Breast epithelium (tissue), 3 donors: ENCODE measurements around the gene ULK1.

Experiments used
- CTCF ChIP-seq, 3 donors: fragments of 450-650 bp; IDR thresholded peaks; one replicate each; pipeline ENCODE4 v1.5.1; 2016 to 2017; ENCODE audit warnings: antibody characterized with exemption in 3 of 3, mild to moderate bottlenecking in 3 of 3, moderate library complexity in 3 of 3
- POLR2A ChIP-seq: fragments of 450-650 bp; IDR thresholded peaks from one replicate; pipeline ENCODE4 v1.6.1; 2016; ENCODE audit warnings: antibody characterized with exemption, mild to moderate bottlenecking, moderate library complexity
- POLR2AphosphoS5 ChIP-seq, 3 donors: sonication (generic); formaldehyde crosslinking; IDR thresholded peaks; one replicate each; pipeline ENCODE4 v1.6.1; 2017; ENCODE audit warnings: antibody characterized with exemption in 3 of 3

GRCh38 chr12:131867891-131868675 is 26.3 kb upstream of the ULK1 start:
- no peak for TF ChIP-seq POLR2A
- TF ChIP-seq CTCF (IDR thresholded peaks at IDR 0.05), result no peak
- TF ChIP-seq POLR2AphosphoS5 (IDR thresholded peaks at IDR 0.05), result no peak
